ENCODE results near the gene DOK4.

DNA sequence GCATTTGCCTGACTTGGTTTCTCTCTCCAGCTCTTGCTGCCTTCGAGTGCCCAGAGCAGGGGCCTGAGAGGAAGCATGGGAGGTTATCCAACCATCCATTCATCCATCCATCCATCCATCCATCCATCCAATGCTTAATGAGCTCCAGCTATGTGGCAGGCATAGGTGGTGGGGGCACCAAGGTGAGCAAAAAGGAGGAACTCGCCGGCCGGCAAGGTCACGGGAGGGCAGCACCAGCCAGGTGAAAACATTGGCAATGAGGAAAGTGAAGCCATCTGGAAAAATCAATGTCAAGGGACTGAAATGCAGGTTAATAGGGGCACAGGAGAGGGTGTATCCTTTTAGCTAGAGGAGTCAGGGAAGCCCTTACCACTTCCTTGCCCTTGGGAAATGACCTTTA, 18.2 kb upstream of the DOK4 start:
- TF ChIP-seq, protein P1, sequence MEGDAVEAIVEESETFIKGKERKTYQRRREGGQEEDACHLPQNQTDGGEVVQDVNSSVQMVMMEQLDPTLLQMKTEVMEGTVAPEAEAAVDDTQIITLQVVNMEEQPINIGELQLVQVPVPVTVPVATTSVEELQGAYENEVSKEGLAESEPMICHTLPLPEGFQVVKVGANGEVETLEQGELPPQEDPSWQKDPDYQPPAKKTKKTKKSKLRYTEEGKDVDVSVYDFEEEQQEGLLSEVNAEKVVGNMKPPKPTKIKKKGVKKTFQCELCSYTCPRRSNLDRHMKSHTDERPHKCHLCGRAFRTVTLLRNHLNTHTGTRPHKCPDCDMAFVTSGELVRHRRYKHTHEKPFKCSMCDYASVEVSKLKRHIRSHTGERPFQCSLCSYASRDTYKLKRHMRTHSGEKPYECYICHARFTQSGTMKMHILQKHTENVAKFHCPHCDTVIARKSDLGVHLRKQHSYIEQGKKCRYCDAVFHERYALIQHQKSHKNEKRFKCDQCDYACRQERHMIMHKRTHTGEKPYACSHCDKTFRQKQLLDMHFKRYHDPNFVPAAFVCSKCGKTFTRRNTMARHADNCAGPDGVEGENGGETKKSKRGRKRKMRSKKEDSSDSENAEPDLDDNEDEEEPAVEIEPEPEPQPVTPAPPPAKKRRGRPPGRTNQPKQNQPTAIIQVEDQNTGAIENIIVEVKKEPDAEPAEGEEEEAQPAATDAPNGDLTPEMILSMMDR (IDR thresholded peaks at IDR 0.05) = no peak
- no peak for TF ChIP-seq POLR2A (IDR thresholded peaks at IDR 0.05)
- no peak for TF ChIP-seq EP300 (IDR thresholded peaks at IDR 0.05)

Data from tibial nerve (tissue), 4 donors.